NCI-H82 (cell line): ENCODE measurements around the gene TMPRSS6.

ENCODE experiments used
- DNase-seq: peaks from one replicate; lab custom pipeline; 2025; lab: John Stamatoyannopoulos, UW

Gene TMPRSS6

DNA sequence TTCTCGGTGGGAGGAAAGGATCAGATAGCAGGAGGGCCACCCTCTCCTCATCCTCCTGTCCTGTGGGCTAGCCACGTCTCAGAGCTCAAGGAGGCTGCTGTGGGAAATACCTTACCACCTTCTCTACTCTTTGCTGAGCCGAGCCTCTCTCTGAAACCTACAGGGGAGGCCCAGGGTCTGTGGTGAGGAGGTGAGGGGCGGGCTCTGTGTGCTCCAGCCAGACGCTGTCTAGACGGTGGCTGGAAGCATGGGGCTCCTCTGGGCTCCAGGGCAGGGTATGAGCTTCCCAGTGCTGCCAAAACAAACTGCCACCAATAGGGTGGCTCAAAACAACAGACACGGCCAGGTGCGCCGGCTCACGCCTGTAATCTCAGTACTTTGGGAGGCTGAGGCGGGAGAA lies 5.5 kb upstream of the TMPRSS6 start:
- DNase-seq = no peak

DNA sequence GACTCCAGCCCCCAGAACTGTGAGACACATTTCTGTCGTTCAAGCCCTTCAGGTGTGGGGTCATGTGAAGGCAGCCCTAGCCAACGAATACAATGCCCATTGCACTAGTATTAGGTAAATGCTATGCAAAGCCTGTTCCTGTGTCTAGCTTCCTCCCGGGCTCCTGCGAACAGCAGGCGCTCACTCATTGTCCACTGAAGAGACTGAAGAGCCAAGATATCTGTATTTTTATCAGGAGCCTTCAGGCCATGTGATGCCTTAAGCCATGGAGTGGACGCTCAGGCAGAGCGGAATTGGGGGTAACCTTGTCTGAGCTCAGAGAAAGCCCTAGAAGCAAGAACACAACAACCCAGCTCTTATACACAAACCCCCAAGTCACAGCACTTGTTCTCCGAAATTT lies 4.2 kb upstream of the TMPRSS6 start:
- no peak for DNase-seq

- DNase-seq = no peak
Observed at GRCh38 chr22:37112084-37112728, 2.7 kb upstream of the TMPRSS6 start.

- DNase-seq = no peak
Observed at GRCh38 chr22:37111156-37111717, 1.7 kb upstream of the TMPRSS6 start.

DNA sequence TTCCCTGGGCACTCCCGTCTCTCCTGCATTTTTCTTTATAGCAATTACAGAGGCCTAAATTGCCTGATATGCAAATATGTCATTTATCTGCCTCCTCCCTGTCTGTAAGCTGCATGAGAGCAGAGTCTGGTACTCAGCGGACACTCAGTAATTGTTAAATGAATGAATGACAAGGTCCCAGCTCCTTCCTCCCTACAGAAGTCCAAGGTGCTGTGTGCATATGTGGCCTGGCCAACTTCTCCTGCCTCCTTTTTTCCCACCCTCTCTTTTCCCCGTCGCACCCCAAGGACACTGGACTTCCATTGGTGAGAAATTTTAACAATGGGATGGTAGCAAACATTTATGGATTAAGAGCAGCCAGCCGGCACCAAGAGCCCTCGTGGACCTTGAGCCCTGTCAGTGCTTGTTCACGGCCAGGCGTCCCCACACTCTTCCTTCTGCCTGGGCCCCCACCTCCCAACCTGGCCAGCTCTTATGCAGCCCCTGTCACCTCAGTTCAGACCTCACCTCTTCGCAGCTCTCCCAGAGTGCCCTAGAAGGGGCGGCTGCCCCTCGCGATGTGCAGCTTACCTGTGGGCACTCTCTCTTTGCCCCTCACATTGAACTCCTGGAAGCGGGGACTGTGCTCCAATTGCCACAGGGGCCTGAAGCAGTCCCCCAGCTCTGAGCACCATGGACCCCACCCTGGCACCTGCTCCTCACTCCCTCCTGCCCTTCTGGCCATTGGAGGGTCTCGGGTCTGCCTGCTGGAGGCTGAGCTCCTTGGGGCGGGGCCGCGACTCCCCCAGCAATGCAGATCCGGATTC lies 1.5 kb downstream of the TMPRSS6 start:
- no peak for DNase-seq

- DNase-seq = no peak
Observed at GRCh38 chr22:37105990-37106389, 3.5 kb downstream of the TMPRSS6 start.

GRCh38 chr22:37105154-37105553 lies 4.4 kb downstream of the TMPRSS6 start:
- DNase-seq = no peak

GRCh38 chr22:37103656-37104452 lies 5.7 kb downstream of the TMPRSS6 start:
- no peak for DNase-seq

- no peak for DNase-seq
Observed at GRCh38 chr22:37103151-37103550, 6.4 kb downstream of the TMPRSS6 start.

GRCh38 chr22:37101311-37102066 lies 8.0 kb downstream of the TMPRSS6 start:
- no peak for DNase-seq

DNA sequence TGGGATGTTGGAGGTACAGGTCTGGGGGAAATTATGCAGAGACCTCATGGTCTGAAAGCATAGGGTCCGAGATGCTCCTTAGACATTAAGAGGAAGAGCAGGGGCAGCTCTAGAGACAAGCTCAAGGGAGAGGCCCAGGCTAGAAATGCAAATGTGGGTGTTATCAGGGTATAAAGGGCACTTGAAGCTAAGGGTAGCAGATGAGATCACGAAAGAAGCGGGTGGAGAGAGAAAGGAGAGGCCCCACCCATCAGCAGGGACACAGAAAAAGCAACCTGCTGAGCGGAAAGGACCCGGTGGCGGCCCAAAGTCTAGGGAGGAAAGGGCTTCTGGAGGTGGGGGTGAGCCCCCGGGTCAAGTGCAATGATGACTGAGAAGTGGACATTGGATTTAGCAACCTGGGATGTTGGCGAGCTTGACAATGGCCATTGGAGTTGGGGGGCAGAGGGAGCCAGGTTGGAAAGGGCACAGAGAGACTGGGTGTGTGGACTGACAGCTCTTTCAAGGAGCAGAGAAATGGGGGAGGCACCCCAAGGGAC lies 8.9 kb downstream of the TMPRSS6 start:
- no peak for DNase-seq

- peak; percentile 5 for DNase-seq
Observed at GRCh38 chr22:37098976-37099591, 10.4 kb downstream of the TMPRSS6 start.

GRCh38 chr22:37097346-37097745 lies 12.2 kb downstream of the TMPRSS6 start:
- no peak for DNase-seq

GRCh38 chr22:37095113-37095512 lies 14.4 kb downstream of the TMPRSS6 start:
- DNase-seq = no peak

- DNase-seq = no peak
Observed at GRCh38 chr22:37094239-37094638, 15.3 kb downstream of the TMPRSS6 start.

- DNase-seq = no peak
Observed at GRCh38 chr22:37092997-37093396, 16.5 kb downstream of the TMPRSS6 start.

DNA sequence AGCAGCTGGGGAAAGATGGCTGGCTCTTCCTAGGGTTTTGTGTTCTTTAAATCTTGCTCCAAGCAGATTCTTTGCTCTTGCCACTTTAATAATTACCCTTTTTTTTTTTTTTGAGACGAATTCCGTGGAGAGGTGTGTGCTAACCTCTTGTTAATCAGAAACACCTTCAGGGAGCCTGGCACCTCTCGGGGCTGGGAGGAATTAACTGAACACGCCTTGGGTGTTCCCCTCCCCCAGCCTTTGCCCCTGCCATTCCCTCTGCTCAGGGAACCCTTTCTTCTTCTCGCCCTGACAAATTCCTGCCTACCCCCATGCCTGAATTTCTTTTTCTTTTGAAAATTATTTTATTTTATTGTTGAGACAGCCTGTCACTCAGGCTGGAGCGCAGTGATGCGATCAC lies 17.5 kb downstream of the TMPRSS6 start:
- DNase-seq = no peak

GRCh38 chr22:37090920-37091695 lies 18.4 kb downstream of the TMPRSS6 start:
- DNase-seq = no peak

GRCh38 chr22:37089434-37089833 lies 20.1 kb downstream of the TMPRSS6 start:
- no peak for DNase-seq

- no peak for DNase-seq
Observed at GRCh38 chr22:37088750-37089408, 20.6 kb downstream of the TMPRSS6 start.
